GM10847 (cell line): ENCODE measurements around the gene PSMF1.

Source experiments
- POLR2A ChIP-seq: IDR thresholded peaks from 2 replicates; pipeline ENCODE4 v1.6.1; 2011; ENCODE audit not compliant: insufficient read length; ENCODE audit errors: extremely low read depth

The PSMF1 gene

DNA sequence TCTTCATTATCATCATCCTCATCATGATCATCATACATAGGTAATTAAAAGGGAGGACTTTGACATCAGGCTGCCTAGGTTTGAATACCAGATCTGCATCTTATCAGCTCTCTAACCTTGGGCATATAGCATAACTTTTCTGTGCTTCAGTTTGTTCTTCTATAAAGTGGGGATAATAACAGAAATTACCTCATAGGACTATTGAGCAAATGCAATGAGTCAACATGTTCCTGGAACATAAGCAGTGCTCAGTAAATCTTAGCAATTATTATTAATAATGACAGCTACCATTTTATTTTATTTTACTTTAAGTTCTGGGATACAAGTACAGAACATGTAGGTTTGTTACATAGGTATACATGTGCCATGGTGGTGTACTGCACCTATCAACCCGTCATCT is 92.1 kb downstream of the PSMF1 start:
- no peak for TF ChIP-seq POLR2A

DNA sequence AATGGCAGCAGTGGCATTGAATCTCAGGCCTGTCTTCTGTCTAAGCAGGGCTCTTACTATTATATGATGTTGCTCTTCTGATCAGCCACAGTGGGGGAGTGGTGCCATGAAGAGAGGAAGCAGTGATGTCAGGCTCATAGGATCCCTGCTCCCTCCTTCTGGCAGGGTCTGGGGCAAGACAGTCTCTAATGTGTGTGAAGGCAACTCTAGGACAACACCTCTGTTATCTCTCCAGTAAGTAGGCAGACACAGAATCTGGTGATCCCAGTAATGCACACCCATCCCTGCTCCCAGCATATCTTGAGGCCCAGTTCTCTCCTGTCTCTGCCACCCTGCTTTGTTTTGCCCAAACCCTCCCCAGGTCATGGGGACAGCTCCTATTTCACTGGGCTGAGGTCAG is 93.6 kb downstream of the PSMF1 start:
- no peak for TF ChIP-seq POLR2A

DNA sequence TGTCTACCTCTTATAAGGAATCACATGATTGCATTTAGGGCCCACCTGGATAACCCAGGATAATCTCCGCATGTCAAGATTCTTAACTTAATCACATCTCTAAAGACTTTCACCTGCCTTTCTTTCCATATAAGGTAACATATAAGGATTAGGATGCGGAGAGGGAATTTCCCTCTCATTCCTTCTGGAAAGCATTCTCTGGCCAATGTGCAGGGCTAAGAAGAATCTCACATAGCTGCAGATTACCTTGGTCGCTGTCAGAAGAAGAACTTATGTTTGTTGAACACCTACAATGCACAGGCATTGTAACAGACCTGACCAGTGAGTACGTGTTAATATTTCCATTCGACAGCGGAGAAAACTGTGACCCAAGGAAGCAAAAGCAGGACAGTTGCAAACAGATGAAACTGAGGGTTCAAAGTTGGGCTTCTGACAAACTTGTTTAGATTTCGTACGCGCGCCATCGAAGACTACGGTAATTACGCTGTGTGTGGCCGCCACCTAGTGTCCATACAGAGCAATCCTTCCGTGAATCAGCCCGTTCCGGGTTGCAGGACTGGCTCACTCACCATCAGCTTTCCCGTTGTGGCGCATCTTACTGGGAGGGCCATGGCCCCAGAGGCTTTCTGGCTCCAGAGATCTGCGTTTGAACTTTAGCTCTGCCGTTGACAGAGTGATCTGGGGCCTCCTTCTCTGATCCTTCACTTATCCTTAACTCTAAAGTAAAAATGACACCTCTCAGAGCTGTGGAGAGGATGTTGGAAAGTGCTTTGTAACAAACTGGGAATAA is 94.4 kb downstream of the PSMF1 start:
- TF ChIP-seq POLR2A, result no peak

DNA sequence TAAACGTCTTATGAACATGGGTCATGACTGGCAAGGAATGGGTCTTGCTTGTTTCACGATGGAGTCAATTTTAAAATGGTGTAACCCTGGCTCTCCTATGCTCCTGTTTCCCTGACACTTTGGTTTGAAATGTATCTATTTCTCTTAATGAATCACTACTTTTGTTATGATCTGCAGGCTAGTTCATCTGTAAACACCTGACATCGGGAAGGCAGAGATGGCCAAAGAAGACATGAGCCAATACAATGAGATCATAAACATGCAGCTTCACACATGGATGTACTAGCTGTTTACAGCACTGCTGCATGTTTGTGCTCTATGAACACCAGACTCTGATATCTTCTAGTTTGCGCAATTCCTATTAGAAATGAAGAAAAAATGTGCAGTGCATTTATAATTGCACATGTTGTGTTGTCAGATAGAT is 96.4 kb downstream of the PSMF1 start:
- TF ChIP-seq POLR2A, result no peak

DNA sequence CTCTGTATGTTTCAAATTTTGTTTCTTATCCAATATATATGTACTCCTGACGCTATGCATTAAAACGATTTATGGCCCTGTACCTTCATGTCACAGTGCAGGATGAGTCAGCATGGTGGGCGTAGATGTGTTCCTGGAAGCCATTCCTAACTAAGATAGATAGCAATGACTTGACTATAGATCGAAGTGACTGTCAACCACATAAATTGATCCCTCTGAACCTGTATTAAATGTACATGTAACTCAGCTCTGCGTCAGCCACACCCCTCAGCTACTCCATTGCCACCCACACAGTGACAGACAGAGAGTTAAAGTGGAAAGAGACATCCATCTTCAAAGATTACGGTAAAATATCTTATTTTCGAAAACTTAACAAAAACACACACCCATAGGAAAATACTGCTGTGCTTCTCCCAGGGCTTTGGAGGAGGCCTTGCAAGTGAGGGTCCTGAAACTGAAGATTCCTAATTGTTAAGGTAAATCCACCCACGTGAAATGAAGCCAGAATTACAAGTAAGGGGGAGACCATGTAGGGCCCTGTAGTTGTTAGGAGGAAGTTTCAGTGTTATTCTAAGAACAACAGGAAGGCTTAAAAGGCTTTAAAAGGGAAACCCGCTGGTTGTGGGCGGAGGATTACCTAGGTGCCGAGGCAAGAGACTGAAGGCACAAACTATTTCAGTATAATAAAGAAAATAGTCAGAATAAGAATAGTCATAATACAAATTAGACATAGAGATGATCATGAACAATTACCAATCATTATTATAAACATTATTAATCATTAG is 97.2 kb downstream of the PSMF1 start:
- TF ChIP-seq POLR2A, result no peak
